A549 (cell line): ENCODE results near the gene ATP5F1C.

ENCODE experiments used
- CBX2 ChIP-seq: fragments of 200-600 bp; sonication (generic); IDR thresholded peaks from 2 replicates; pipeline ENCODE4 v1.6.1; 2016; ENCODE audit warnings: low read depth, mild to moderate bottlenecking, borderline replicate concordance
- CHD2 ChIP-seq: fragments of 150-350 bp; IDR thresholded peaks from 2 replicates; pipeline ENCODE4 v1.6.1; 2014; ENCODE audit warnings: low read length; ENCODE audit not compliant: partially characterized antibody
- CTCF ChIP-seq: fragments of >200 bp; sonication (Bioruptor Twin); formaldehyde crosslinking; IDR thresholded peaks from 3 replicates; pipeline ENCODE4 v1.5.1; 2016
- EP300 ChIP-seq, 2 experiments: fragments of >200 bp; sonication (Bioruptor Twin); formaldehyde crosslinking; IDR thresholded peaks; 2 replicates in 1 of 2; 3 replicates in 1 of 2; pipeline ENCODE4 v1.6.1; 2016 to 2017
- HDAC2 ChIP-seq: fragments of 200-600 bp; sonication (generic); IDR thresholded peaks from 2 replicates; pipeline ENCODE4 v1.6.1; 2016
- KDM1A ChIP-seq: fragments of 200-600 bp; sonication (generic); IDR thresholded peaks from 2 replicates; pipeline ENCODE4 v1.6.1; 2016; ENCODE audit warnings: low read depth, mild to moderate bottlenecking
- NPAS2 ChIP-seq: fragments of 250-450 bp; sonication (Bioruptor Pico); IDR thresholded peaks from 2 replicates; pipeline ENCODE4 v1.8.0; 2022; ENCODE audit warnings: mild to moderate bottlenecking, moderate library complexity, borderline replicate concordance
- PBX3 ChIP-seq: IDR thresholded peaks from 2 replicates; pipeline ENCODE4 v1.6.1; 2012
- POLR2A ChIP-seq: IDR thresholded peaks from 2 replicates; pipeline ENCODE4 v1.6.1; 2012; ENCODE audit warnings: mild to moderate bottlenecking, low read length

GRCh38 chr10:7832060-7832459 is 44.1 kb downstream of the ATP5F1C start:
- TF ChIP-seq EP300 (IDR thresholded peaks at IDR 0.05) (no peak), NPAS2 (CRISPR knock-in tag) (no peak), CHD2 (no peak), KDM1A (no peak), CTCF (no peak), CBX2 (no peak), POLR2A (no peak), PBX3 (no peak), HDAC2 (no peak)
